NCI-H82 treated with DMSO at 0.1 percent for 48 hours (cell line): ENCODE results near the gene KRT80.

Experiments
- DNase-seq: peaks from one replicate; lab custom pipeline; 2025; ENCODE audit not compliant: unreplicated experiment; lab: John Stamatoyannopoulos, UW

The KRT80 gene

GRCh38 chr12:52141875-52142274 is 49.9 kb downstream of the KRT80 start:
- no peak for DNase-seq

- no peak for DNase-seq
These were observed 50.5 kb downstream of the KRT80 start for GRCh38 chr12:52141306-52141705.

- no peak for DNase-seq
These were observed 52.2 kb downstream of the KRT80 start for GRCh38 chr12:52139579-52140062.

GRCh38 chr12:52139147-52139546 is 52.7 kb downstream of the KRT80 start:
- no peak for DNase-seq

GRCh38 chr12:52137746-52138145 is 54.1 kb downstream of the KRT80 start:
- no peak for DNase-seq

- no peak for DNase-seq
These were observed 59.1 kb downstream of the KRT80 start for GRCh38 chr12:52132754-52133161.

GRCh38 chr12:52130711-52131110 is 61.1 kb downstream of the KRT80 start:
- DNase-seq = no peak

- no peak for DNase-seq
These were observed 63.9 kb downstream of the KRT80 start for GRCh38 chr12:52127683-52128450.

GRCh38 chr12:52126605-52127578 is 64.9 kb downstream of the KRT80 start:
- DNase-seq = no peak

GRCh38 chr12:52126050-52126604 is 65.7 kb downstream of the KRT80 start:
- DNase-seq = no peak

- DNase-seq = no peak
These were observed 66.3 kb downstream of the KRT80 start for GRCh38 chr12:52125476-52125900.

GRCh38 chr12:52123487-52124186 is 68.2 kb downstream of the KRT80 start:
- no peak for DNase-seq

GRCh38 chr12:52122904-52123303 is 68.9 kb downstream of the KRT80 start:
- no peak for DNase-seq

- no peak for DNase-seq
These were observed 69.3 kb downstream of the KRT80 start for GRCh38 chr12:52122540-52122871.

GRCh38 chr12:52121824-52122539 is 69.8 kb downstream of the KRT80 start:
- peak; percentile 87 for DNase-seq

GRCh38 chr12:52120951-52121823 is 70.6 kb downstream of the KRT80 start:
- DNase-seq = no peak

GRCh38 chr12:52119398-52120254 is 72.2 kb downstream of the KRT80 start:
- no peak for DNase-seq
